OCI-LY7 (cell line): ENCODE data around the gene GPRIN3. TPM values are rescaled to one million over a fixed set of nuclear protein-coding genes. Genes with fewer than 3 reads are reported as not detected.
A peak's percentile ranks its signal among the peaks of the same experiment; 100 is the strongest.

Source experiments
- BruUV-seq: library from RNA; stranded (reverse); fragments of 400-500 nt; replicated peaks from 2 replicates; lab custom pipeline; 2021; lab: Mats Ljungman, UMichigan
- CTCF ChIA-PET: fragments of 300-600 bp; sonication (Branson Sonifier 250); formaldehyde crosslinking; loops from one replicate; lab custom pipeline; 2022; ENCODE audit warnings: antibody characterized with exemption; ENCODE audit not compliant: unreplicated experiment; lab: Charles Lee
- POLR2A ChIA-PET: fragments of 300-600 bp; sonication (Branson Sonifier 250); formaldehyde crosslinking; loops from one replicate; lab custom pipeline; 2022; ENCODE audit warnings: antibody characterized with exemption; lab: Charles Lee
- DNase-seq: peaks from one replicate; pipeline ENCODE4 v3.0.0-alpha.2; 2015; ENCODE audit warnings: low spot score
- H2AFZ ChIP-seq: fragments of 200-600 bp; sonication (generic), shearing (Covaris generic); 2 replicates; pipeline ENCODE4 v1.6.1; 2014; ENCODE audit warnings: mild to moderate bottlenecking, antibody characterized with exemption, low read length, moderate library complexity
- H3K27ac ChIP-seq: fragments of 200-600 bp; sonication (generic); 2 replicates; pipeline ENCODE4 v1.5.1; 2014; ENCODE audit warnings: mixed run types, low read depth, mild to moderate bottlenecking, moderate library complexity, low read length, inconsistent platforms; ENCODE audit not compliant: poor library complexity, severe bottlenecking
- H3K36me3 ChIP-seq: fragments of 200-600 bp; sonication (generic); 2 replicates; pipeline ENCODE4 v1.6.1; 2014; ENCODE audit warnings: mild to moderate bottlenecking, antibody characterized with exemption, low read length, moderate library complexity, mixed read lengths; ENCODE audit not compliant: insufficient read depth
- H3K4me1 ChIP-seq: fragments of 200-600 bp; sonication (generic); 2 replicates; pipeline ENCODE4 v1.5.1; 2014; ENCODE audit warnings: mild to moderate bottlenecking, low read length; ENCODE audit not compliant: insufficient read depth, poor library complexity, severe bottlenecking
- H3K4me2 ChIP-seq: fragments of 200-600 bp; sonication (generic); 2 replicates; pipeline ENCODE4 v1.6.1; 2014; ENCODE audit warnings: mild to moderate bottlenecking, low read length
- H3K4me3 ChIP-seq: fragments of 200-600 bp; sonication (generic); 2 replicates; pipeline ENCODE4 v1.5.1; 2014; ENCODE audit warnings: mild to moderate bottlenecking, low read depth, low read length; ENCODE audit not compliant: poor library complexity, severe bottlenecking
- H3K79me2 ChIP-seq: fragments of 200-600 bp; sonication (generic); 2 replicates; pipeline ENCODE4 v1.6.1; 2016; ENCODE audit warnings: low read depth, mild to moderate bottlenecking, low read length, moderate library complexity, mixed read lengths; ENCODE audit not compliant: insufficient read depth
- H3K9me2 ChIP-seq: fragments of 200-600 bp; sonication (generic); 2 replicates; pipeline ENCODE4 v1.6.1; 2016; ENCODE audit warnings: mild to moderate bottlenecking, low read length, mixed read lengths; ENCODE audit not compliant: insufficient read depth
- H3K9me3 ChIP-seq: fragments of 200-600 bp; sonication (generic); 2 replicates; pipeline ENCODE4 v1.6.1; 2014; ENCODE audit warnings: mild to moderate bottlenecking, mixed run types, low read length, mixed read lengths
- H4K20me1 ChIP-seq: fragments of 200-600 bp; sonication (generic); 2 replicates; pipeline ENCODE4 v1.6.1; 2014; ENCODE audit warnings: mild to moderate bottlenecking, antibody characterized with exemption, low read length, moderate library complexity, mixed read lengths; ENCODE audit not compliant: insufficient read depth
- EZH2phosphoT487 ChIP-seq: fragments of 200-600 bp; sonication (generic); IDR thresholded peaks from 2 replicates; pipeline ENCODE4 v1.6.1; 2018; ENCODE audit warnings: low read depth, borderline replicate concordance, mild to moderate bottlenecking, mixed run types, antibody characterized with exemption, low read length, moderate library complexity, mixed read lengths
- intact Hi-C: fragments of 100-400 bp; cut with micrococcal nuclease; formaldehyde crosslinking; loops from one replicate; pipeline ENCODE4 v1.10.0; 2022; ENCODE audit not compliant: unreplicated experiment
- total RNA-seq, 2 experiments: library from RNA; depleted of rRNA in 1 of 2; stranded (reverse); fragments of >200 nt in 1 of 2; shearing (Covaris generic) in 1 of 2; gene quantifications; 2 replicates each; pipeline ENCODE4 v1.2.3, GENCODE V29; 2014 to 2022
- TF ChIP-seq, protein P1 (sequence below): fragments of 200-600 bp; sonication (generic); conservative IDR thresholded peaks from 2 replicates; pipeline ENCODE4 v1.5.1; 2014; ENCODE audit warnings: mild to moderate bottlenecking, antibody characterized with exemption, low read length, moderate library complexity, mixed read lengths

Gene GPRIN3
- total RNA-seq, 2 experiments from 2014 or later = 4.6 to 9.3 TPM

- no peaks in the 10 kb centered on the region for H3K36me3 ChIP-seq
- H3K4me2 ChIP-seq = peak overlapping the region; percentile 80
- TF ChIP-seq EZH2phosphoT487 = no peak
- TF ChIP-seq, protein P1, sequence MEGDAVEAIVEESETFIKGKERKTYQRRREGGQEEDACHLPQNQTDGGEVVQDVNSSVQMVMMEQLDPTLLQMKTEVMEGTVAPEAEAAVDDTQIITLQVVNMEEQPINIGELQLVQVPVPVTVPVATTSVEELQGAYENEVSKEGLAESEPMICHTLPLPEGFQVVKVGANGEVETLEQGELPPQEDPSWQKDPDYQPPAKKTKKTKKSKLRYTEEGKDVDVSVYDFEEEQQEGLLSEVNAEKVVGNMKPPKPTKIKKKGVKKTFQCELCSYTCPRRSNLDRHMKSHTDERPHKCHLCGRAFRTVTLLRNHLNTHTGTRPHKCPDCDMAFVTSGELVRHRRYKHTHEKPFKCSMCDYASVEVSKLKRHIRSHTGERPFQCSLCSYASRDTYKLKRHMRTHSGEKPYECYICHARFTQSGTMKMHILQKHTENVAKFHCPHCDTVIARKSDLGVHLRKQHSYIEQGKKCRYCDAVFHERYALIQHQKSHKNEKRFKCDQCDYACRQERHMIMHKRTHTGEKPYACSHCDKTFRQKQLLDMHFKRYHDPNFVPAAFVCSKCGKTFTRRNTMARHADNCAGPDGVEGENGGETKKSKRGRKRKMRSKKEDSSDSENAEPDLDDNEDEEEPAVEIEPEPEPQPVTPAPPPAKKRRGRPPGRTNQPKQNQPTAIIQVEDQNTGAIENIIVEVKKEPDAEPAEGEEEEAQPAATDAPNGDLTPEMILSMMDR = no peak
- H3K4me3 ChIP-seq = peak overlapping the region; percentile 82
- ChIA-PET CTCF (no interaction called here), POLR2A (interaction anchor here (1.7 kb wide), 1 partner anchor 10 kb away, joined by 5 read pairs; no protein-coding TSS in a partner anchor)
- H4K20me1 ChIP-seq = no peaks in the 10 kb centered on the region
- H3K9me2 ChIP-seq = no peaks in the 10 kb centered on the region
- DNase-seq = no peak
- intact Hi-C loops = no loop called here
- H3K27ac ChIP-seq = peak overlapping the region; percentile 44
- H2AFZ ChIP-seq = peak overlapping the region; percentile 79
- peaks cover 69% of the 10 kb centered on the region; the same call in 1 of the 2 replicates for H3K79me2 ChIP-seq
- no TSS peak for BruUV-seq
- peaks cover 82% of the 10 kb centered on the region for H3K4me1 ChIP-seq
- no peaks in the 10 kb centered on the region for H3K9me3 ChIP-seq
These were observed 3.7 kb downstream of the GPRIN3 start for GRCh38 chr4:89303814-89304388.

GRCh38 chr4:89303177-89303576 is 4.4 kb downstream of the GPRIN3 start:
- Histone ChIP-seq H3K4me1 (peaks cover 79% of the 10 kb centered on the region), H3K79me2 (peaks cover 69% of the 10 kb centered on the region; the same call in 1 of the 2 replicates), H3K4me3 (no peak overlapping the region), H2AFZ (no peak overlapping the region), H4K20me1 (no peaks in the 10 kb centered on the region), H3K27ac (no peak overlapping the region), H3K36me3 (no peaks in the 10 kb centered on the region), H3K9me2 (no peaks in the 10 kb centered on the region), H3K4me2 (no peak overlapping the region; the same call in 1 of the 2 replicates), H3K9me3 (no peaks in the 10 kb centered on the region)
- no peak for DNase-seq
- CTCF ChIA-PET = no interaction called here
- intact Hi-C loops = no loop called here
- POLR2A ChIA-PET = interaction anchor here (1.4 to 7.3 kb wide), 2 partner anchors 9 to 14 kb away, joined by 3 to 69 read pairs; no protein-coding TSS in a partner anchor
- TF ChIP-seq, protein P1 = no peak
- no peak for TF ChIP-seq EZH2phosphoT487
- no TSS peak for BruUV-seq

DNA sequence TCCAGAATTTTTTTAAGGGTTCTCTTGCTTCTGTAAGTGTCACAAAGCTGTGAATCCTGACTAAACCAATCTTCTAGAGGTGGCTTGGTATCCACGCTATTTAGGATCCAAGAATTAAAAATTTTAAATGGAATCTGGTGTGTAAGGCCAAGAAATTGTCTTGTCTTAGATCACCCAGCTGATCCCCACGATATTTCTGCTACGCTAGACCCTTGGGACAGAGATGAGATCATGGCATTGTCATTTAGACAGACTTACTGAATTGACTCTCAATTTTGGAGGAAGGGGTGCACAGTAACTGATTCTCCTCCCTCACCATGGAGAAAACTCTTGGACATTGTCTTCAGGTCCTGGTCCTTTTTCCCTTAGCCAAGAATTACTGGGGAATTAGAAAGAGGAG is 5.7 kb downstream of the GPRIN3 start:
- intact Hi-C loops = no loop called here
- no peak overlapping the region for H3K27ac ChIP-seq
- no peak overlapping the region for H3K4me3 ChIP-seq
- BruUV-seq = no TSS peak
- H2AFZ ChIP-seq = no peak overlapping the region
- H3K4me2 ChIP-seq = peak overlapping the region; percentile 81
- ChIA-PET CTCF (no interaction called here), POLR2A (interaction anchor here (1.2 to 7.3 kb wide), 3 partner anchors 8 to 51 kb away, joined by 3 to 69 read pairs (median 5); no protein-coding TSS in a partner anchor)
- DNase-seq = no peak
- H4K20me1 ChIP-seq = no peaks in the 10 kb centered on the region
- H3K9me2 ChIP-seq = no peaks in the 10 kb centered on the region
- H3K4me1 ChIP-seq = peaks cover 88% of the 10 kb centered on the region
- TF ChIP-seq, protein P1 = no peak
- TF ChIP-seq EZH2phosphoT487 = no peak
- H3K79me2 ChIP-seq = peaks cover 79% of the 10 kb centered on the region; the same call in 1 of the 2 replicates
- no peaks in the 10 kb centered on the region for H3K9me3 ChIP-seq
- H3K36me3 ChIP-seq = no peaks in the 10 kb centered on the region
